ENCODE data around the gene SCN5A. TPM values are rescaled to one million over a fixed set of nuclear protein-coding genes. Genes with fewer than 3 reads are reported as not detected.
"Not testable (repeated sequence)": the region's sequence is repeated elsewhere in the genome, so short reads cannot be mapped to it uniquely, and the experiment has no call there.

Gene SCN5A
- total RNA-seq, 1 donor from 2014 or later: not detected

- FAIRE-seq (no peak), DNase-seq (ENCODE audit: low read depth) (no peak)
- H3K27me3 ChIP-seq (ENCODE audit: control insufficient read depth, insufficient read depth, low read length): no peaks in the 10 kb centered on the region
- H3K4me3 ChIP-seq (ENCODE audit: low read depth, low read length): no peak overlapping the region
- no peaks in the 10 kb centered on the region for H3K36me3 ChIP-seq (ENCODE audit: control insufficient read depth, insufficient read depth, low read length)
- TF ChIP-seq CTCF (IDR thresholded peaks at IDR 0.05; ENCODE audit: insufficient read depth, low read length, severe bottlenecking): no peak
Observed at GRCh38 chr3:38567498-38567897, 82.0 kb downstream of the SCN5A start.

- H3K36me3 ChIP-seq (ENCODE audit: control insufficient read depth, insufficient read depth, low read length); DNase-seq (ENCODE audit: low read depth); H3K27me3 ChIP-seq (ENCODE audit: control insufficient read depth, insufficient read depth, low read length); FAIRE-seq; H3K4me3 ChIP-seq (ENCODE audit: low read depth, low read length): not testable (repeated sequence)
Observed at GRCh38 chr3:38566794-38567193, 82.7 kb downstream of the SCN5A start.

GRCh38 chr3:38566215-38566528 is 83.3 kb downstream of the SCN5A start:
- Histone ChIP-seq H3K36me3 (ENCODE audit: control insufficient read depth, insufficient read depth, low read length) (no peaks in the 10 kb centered on the region), H3K4me3 (ENCODE audit: low read depth, low read length) (no peak overlapping the region), H3K27me3 (ENCODE audit: control insufficient read depth, insufficient read depth, low read length) (no peaks in the 10 kb centered on the region)
- FAIRE-seq (no peak), DNase-seq (ENCODE audit: low read depth) (no peak)
- no peak for TF ChIP-seq CTCF (IDR thresholded peaks at IDR 0.05; ENCODE audit: insufficient read depth, low read length, severe bottlenecking)

GRCh38 chr3:38565339-38566214 is 83.9 kb downstream of the SCN5A start:
- H3K36me3 ChIP-seq (ENCODE audit: control insufficient read depth, insufficient read depth, low read length): no peaks in the 10 kb centered on the region
- no peak overlapping the region for H3K4me3 ChIP-seq (ENCODE audit: low read depth, low read length)
- DNase-seq (ENCODE audit: low read depth): no peak
- no peak for FAIRE-seq
- no peak for TF ChIP-seq CTCF (IDR thresholded peaks at IDR 0.05; ENCODE audit: insufficient read depth, low read length, severe bottlenecking)
- H3K27me3 ChIP-seq (ENCODE audit: control insufficient read depth, insufficient read depth, low read length): no peaks in the 10 kb centered on the region

GRCh38 chr3:38564631-38565338 is 84.7 kb downstream of the SCN5A start:
- DNase-seq (ENCODE audit: low read depth): no peak
- no peak for TF ChIP-seq CTCF (IDR thresholded peaks at IDR 0.05; ENCODE audit: insufficient read depth, low read length, severe bottlenecking)

GRCh38 chr3:38563886-38564270 is 85.6 kb downstream of the SCN5A start:
- no peaks in the 10 kb centered on the region for H3K36me3 ChIP-seq (ENCODE audit: control insufficient read depth, insufficient read depth, low read length)
- FAIRE-seq: no peak
- no peak for TF ChIP-seq CTCF (IDR thresholded peaks at IDR 0.05; ENCODE audit: insufficient read depth, low read length, severe bottlenecking)
- H3K4me3 ChIP-seq (ENCODE audit: low read depth, low read length): no peak overlapping the region
- no peaks in the 10 kb centered on the region for H3K27me3 ChIP-seq (ENCODE audit: control insufficient read depth, insufficient read depth, low read length)
- DNase-seq (ENCODE audit: low read depth): no peak

More at GRCh38 chr3:38564631-38565338, 84.7 kb downstream of the SCN5A start:
- no peak for FAIRE-seq
- Histone ChIP-seq H3K4me3 (ENCODE audit: low read depth, low read length) (no peak overlapping the region), H3K36me3 (ENCODE audit: control insufficient read depth, insufficient read depth, low read length) (no peaks in the 10 kb centered on the region), H3K27me3 (ENCODE audit: control insufficient read depth, insufficient read depth, low read length) (no peaks in the 10 kb centered on the region)

Measured in bronchial epithelial cell (primary cell).